ENCODE results near the gene SLC1A2.

SLC1A2 gene

GRCh38 chr11:35349897-35350296, 69.5 kb downstream of the SLC1A2 start:
- no peak for DNase-seq (ENCODE audit: low read depth)

DNA sequence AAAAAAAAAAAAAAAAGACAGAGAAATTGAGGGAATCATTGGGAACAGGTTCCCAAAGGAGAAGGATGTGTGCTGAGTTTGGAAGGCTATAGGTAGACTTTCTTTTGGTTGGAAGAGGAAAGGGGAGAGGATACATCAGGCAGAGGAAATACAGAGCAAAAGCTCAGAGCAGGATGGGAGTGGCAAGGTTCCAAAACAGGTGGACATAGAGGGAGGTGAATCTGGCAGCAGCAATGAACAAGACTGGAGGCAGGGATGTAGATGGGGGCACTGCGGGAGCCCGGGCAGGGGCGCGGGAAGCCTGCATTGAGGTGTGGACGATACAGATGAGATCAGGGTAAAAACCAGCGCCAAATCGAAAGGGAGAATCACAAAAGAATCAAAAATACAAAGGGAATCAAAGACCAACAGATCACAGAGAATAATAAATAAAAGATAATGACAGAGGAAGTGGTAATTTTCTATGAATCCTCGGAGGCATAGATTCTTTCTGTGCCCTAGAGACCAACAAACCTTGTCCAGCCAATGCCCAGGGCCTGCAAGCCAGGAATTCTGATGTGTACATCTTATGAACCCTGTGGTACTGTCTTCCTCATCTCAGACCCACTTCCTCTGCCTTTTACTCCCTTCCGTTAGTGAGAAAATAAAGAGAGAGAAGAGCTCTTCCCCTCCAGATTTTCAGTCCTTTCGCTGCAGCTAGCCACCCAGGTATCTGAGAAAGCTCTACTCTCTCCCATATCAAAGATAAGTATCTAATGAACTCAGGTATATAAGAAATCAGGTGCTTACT, 70.3 kb downstream of the SLC1A2 start:
- no peak for DNase-seq (ENCODE audit: low read depth)
- in situ Hi-C loops (cut with HindIII; ENCODE audit: low sequenced_read_pairs): no loop called here
- H3K4me3 ChIP-seq (ENCODE audit: low read depth, low read length): no peak overlapping the region
- TF ChIP-seq CTCF (IDR thresholded peaks at IDR 0.05; ENCODE audit: low read depth, low read length, missing control alignments): no peak

More at GRCh38 chr11:35349897-35350296, 69.5 kb downstream of the SLC1A2 start:
- TF ChIP-seq CTCF (IDR thresholded peaks at IDR 0.05; ENCODE audit: low read depth, low read length, missing control alignments): no peak
- no peak overlapping the region for H3K4me3 ChIP-seq (ENCODE audit: low read depth, low read length)
- in situ Hi-C loops (cut with HindIII; ENCODE audit: low sequenced_read_pairs): no loop called here

- TF ChIP-seq CTCF (IDR thresholded peaks at IDR 0.05; ENCODE audit: low read depth, low read length, missing control alignments): no peak
- in situ Hi-C loops (cut with HindIII; ENCODE audit: low sequenced_read_pairs): no loop called here
- peak; percentile 68 for DNase-seq (ENCODE audit: low read depth)
- H3K4me3 ChIP-seq (ENCODE audit: low read depth, low read length): no peak overlapping the region
Measured at GRCh38 chr11:35347921-35348331, 71.4 kb downstream of the SLC1A2 start.

DNA sequence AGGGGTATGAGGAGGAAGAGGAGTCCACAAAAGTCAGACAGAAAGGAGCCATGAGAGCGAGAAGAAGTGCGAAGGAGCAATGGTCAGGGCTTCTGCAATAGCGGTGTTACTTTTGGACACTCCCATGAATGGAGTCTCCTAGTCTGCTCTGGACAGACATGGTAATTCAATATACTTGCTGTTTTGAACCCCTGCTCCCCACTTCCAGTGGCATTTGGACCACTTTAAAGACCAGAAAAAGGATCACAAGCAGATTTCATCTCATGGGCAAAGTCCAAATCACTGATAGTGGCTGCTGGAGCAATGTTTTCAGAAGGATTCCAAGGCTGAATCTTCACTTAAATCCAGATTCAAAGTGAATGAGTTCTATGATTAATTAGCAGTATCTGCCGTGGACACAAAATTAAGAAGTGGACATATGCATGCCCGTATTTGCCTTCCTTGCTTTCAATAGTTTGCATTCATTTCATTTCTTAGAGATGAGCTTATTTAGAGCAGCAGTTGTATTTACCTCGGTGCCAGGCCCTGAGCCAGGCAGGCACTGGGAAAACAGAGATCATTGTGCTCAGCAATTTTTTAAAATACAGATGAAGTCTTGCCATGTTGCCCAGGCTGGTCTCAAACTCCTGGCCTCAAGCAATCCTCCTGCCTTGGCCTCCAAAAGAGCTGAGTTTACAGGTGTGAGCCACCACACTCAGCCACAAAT, 72.0 kb downstream of the SLC1A2 start:
- in situ Hi-C loops (cut with HindIII; ENCODE audit: low sequenced_read_pairs): no loop called here

GRCh38 chr11:35346472-35347156, 72.7 kb downstream of the SLC1A2 start:
- in situ Hi-C loops (cut with HindIII; ENCODE audit: low sequenced_read_pairs): no loop called here
- TF ChIP-seq CTCF (IDR thresholded peaks at IDR 0.05; ENCODE audit: low read depth, low read length, missing control alignments): no peak
- DNase-seq (ENCODE audit: low read depth): no peak
- H3K4me3 ChIP-seq (ENCODE audit: low read depth, low read length): no peak overlapping the region

More for the DNA sequence above, 72.0 kb downstream of the SLC1A2 start:
- no peak for DNase-seq (ENCODE audit: low read depth)
- no peak overlapping the region for H3K4me3 ChIP-seq (ENCODE audit: low read depth, low read length)
- no peak for TF ChIP-seq CTCF (IDR thresholded peaks at IDR 0.05; ENCODE audit: low read depth, low read length, missing control alignments)

All from astrocyte of the cerebellum (primary cell).